GM18861 (cell line): ENCODE results near the gene OR8B4.
"Not testable (repeated sequence)": the region's sequence is repeated elsewhere in the genome, so short reads cannot be mapped to it uniquely, and the experiment has no call there.

Experiments
- ATAC-seq: cut with Tn5 transposase; IDR thresholded peaks from one replicate; pipeline ENCODE4 v1.9.1; 2021; ENCODE audit not compliant: unreplicated experiment

The OR8B4 gene, protein sequence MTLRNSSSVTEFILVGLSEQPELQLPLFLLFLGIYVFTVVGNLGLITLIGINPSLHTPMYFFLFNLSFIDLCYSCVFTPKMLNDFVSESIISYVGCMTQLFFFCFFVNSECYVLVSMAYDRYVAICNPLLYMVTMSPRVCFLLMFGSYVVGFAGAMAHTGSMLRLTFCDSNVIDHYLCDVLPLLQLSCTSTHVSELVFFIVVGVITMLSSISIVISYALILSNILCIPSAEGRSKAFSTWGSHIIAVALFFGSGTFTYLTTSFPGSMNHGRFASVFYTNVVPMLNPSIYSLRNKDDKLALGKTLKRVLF

DNA sequence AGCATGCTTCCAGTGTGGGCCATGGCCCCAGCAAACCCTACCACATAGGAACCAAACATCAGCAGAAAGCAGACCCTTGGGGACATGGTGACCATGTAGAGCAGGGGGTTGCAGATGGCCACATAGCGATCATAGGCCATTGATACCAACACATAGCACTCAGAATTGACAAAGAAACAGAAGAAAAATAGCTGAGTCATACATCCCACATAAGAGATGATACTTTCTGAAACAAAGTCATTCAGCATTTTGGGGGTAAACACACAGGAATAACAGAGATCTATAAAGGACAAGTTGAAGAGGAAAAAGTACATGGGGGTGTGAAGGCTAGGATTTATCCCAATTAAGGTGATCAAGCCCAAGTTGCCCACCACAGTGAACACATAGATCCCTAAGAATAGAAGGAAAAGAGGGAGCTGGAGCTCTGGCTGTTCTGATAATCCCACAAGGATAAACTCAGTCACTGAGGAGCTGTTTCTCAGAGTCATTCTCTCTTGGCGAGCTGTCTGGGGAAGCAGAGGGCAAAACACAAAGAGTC, at the start of gene OR8B4:
Gene OR8B4, minus strand, starts transcription at position 488 of the 538 bp plus-strand sequence. Its CDS starts 0 bp downstream, at position 488.
- no peak for ATAC-seq

DNA sequence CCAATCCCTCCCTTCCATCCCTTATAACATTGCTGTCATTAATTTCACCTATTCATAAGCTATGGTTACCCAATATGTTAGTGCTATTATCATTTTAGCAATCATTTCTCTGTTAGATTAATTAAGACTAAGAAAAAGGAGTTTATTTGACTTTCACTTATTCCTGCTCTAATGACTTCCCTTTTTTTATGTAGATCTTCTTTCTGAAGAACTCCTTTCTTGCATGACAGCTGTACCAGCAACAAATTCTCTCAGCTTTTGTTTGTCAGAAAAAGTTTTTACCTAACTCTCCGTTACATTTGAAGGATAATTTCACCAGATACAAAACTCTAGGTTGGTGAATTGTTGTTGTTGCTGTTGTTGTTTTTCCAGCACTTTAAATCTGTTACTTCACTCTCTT, 49.4 kb upstream of the OR8B4 start:
- ATAC-seq: no peak

DNA sequence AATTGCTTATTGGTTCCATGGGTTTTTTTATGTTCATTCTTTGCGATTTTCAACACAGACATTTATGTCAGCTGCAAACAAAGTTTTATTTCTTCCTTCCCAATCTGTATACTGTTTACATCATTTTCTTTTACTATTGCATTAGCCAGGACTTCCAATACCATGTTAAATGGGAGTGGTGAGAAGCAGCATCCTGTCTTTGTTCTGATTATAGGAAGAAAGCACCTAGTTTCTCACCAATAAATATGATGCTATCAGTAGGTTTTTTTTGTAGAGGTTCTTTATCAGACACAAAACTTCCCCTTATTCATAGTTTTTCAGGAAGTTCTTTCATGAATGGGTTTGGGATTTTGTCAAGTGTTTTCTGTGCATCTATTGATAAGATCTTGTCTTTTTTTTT, 48.8 kb upstream of the OR8B4 start:
- ATAC-seq: no peak

DNA sequence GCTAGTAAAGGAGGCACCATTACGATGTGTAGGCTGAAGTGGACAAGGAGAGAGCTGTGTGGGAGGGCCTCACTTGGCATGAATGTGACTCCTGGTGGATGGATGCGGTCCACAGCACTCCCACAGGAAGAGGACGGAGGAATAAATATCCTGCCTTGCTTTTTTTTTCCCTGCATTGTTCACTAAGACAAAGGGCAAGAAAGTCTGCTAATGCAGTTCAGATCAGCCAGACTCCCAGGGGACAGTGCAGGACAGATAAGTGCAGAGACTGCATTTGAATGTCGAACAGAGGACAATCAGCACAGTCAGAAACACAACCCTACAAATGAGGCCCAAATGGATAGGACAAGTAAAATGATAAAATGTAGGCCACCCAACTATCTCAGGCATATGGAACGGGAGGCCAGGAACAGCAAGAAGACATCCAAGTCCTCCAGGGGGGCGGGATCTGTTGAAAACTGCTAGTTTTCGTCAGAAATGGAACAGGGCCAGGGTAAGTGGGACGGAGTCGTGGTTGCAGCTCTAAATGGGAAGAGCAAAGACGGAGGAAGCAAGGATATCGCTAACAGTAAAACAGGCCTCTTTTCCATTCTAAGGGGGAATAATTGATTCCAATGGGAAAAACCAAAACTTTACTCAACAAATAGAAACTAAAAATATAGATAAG, 46.0 kb upstream of the OR8B4 start:
- no peak for ATAC-seq

DNA sequence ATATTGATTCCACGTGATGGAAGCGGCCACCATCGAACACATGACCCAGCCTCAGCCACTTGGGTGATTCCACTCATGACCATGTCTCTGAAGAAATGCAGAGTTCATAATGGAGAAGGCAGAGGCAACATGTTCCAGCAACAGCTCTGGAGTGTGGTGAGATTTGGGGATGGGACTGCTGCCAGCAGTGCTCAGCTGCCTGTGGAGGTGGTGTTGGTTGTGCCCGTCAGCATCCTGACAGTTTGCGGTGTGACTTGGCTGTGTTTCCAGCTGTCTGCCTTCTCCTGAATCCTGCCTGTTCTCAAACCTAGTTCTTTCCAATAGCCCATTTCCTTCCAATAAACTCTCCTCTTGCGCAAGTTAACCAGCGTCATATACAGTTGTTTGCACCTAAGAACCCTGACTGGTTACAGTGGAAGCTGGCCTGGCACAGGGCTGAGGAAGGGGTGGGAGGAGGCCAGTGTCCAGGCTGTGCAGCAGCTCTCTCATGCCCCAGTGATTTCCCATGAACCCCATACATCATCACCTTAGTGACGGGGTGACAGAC, 42.8 kb upstream of the OR8B4 start:
- no peak for ATAC-seq

DNA sequence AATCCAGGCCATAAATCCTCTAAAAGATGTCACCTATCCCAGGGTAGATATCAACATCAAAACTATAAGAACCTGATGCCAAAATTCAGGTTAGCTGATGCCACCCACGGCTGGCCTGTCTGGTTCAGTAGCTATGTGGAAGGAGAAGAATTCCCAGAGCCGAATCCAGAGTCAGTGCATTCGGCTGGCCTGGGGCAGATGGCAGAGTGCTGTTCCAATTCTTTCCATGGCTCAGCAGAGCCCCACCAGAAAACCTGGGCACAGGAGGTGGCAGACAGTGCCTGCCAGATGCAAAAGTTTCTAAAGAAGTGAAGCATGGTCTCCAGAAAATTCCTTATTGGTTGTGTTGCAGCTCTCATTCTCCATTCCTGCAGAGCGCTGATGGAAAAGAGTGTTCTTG, 40.7 kb upstream of the OR8B4 start:
- no peak for ATAC-seq

DNA sequence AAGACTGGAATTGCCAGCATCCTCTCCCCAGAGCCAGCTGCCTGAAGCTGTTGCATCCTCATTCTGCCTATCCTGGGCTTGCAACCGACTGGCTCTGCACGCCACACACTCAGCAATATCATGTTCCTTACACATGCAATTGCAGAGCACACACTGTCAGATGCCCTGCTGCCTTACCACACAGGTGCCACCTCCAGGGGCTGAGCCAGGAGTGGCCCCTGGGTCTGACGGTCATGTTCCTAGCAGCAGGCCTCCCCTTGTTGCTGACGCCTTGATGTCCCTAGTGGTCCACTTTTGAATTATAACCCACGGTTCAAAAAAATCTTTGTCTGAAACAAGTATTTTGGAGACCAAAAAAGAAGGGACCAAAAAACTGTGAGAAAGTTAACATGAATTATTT, 39.3 kb upstream of the OR8B4 start:
- ATAC-seq: no peak

DNA sequence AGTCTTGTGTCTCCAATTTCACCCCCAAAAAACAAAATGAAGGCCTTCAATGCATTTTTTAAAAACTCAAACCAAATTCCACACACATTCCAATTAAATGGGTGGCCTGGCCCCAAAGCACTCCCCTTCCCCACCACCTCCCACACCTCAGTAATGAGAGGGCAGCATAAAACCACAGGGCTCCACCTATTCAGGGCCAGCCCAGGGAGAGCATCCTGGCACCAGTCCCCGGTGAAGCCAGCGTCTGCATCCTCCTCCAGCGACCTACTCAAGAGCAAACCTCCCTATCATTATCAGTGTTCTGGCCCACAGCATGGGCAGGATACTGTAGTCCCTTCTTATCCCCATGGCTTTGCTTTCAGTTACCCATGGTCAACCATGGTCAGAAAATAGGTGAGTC, 38.7 kb upstream of the OR8B4 start:
- no peak for ATAC-seq

DNA sequence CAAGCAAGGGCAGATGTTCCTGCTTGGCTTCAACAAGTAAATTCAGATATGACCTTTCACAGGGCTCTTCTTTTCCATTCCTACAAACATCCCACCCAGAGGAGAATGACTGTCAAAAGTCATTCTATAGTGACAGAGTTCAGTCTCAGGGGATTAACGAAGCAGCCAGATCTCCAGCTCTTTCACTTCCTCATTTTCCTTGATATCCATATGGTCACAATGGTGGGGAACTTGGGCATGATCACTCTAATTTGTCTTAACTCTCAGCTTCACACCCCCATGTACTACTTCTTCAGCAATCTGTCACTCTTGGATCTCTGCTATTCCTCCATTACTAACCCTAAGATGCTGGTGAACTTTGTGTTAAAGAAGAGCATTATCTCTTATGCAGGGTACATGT, 35.8 kb upstream of the OR8B4 start:
- no peak for ATAC-seq

DNA sequence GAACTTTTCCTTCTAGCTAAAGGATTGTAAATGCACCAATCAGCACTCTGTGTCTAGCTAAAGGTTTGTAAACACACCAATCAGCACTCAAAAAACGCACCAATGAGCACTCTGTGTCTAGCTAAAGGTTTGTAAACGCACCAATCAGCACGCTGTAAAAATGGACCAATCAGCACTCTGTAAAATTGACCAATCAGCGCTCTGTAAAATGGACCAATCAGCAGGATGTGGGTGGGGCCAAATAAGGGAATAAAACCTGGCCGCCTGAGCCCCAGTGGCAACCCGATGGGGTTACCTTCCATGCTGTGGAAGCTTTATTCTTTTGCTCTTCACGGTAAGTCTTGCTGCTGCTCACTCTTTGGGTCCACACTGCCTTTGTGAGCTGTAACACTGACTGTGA, 34.7 kb upstream of the OR8B4 start:
- not testable (repeated sequence) for ATAC-seq

DNA sequence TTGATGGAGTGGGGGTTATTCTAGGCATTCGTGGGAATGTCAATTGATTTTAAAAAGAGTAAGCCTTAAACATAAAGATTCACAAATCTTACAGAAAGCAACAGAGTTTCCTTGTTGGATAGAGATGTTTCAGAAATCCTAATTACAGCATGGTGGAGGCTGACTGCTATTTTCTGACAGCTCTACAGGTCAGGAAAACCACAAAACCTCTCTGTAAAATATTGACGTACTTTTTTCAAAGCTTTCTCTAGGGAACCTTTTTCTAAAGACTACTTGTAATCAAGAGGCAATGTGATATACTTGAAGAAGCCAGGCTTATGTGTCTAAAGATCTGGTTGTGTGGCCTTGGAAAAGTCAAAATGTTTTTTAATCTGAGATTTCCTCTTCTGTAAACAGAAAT, 29.9 kb upstream of the OR8B4 start:
- ATAC-seq: peak; percentile 72

DNA sequence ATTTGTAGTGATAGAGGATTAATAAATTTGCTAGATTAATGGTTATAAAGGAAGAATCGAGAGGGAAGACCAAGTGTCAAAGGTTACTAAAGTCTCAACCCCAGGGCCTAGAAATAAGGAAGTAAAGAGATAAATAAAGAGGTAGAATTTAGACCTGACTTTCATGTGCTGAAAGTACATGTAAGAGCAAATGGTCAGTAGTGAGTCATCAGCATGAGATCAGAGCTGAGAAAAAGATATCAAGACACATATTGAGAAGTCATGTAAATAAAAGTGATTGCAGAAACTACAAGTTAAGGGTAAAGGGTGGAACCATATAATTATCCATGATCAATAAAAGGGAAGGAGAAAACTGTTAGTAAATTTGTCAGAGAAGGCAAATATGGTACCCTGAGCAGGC, 22.2 kb upstream of the OR8B4 start:
- ATAC-seq: no peak

DNA sequence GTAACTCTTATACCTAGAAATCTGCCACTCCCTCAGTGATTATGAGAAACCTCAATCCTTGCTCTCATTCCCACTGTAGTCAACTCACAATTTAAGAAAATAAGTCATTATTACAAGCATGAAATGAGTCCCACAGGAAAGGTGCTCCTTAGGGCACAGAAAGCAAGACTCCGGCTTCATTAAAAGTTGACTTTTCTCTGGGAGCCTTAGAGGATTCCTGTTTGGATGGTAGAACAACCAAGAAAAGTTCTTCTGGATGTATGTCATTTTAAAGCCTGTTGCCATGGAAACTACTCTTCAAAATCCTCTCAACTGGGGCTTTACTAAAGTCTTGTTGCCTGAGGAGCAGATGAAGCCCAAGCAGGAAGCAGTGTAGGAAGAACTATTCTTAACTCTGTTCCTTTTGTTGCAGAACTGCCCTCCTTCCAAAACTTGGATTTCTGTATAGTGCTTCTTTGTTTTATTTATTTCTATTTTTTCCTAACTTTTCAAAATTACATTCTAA, 21.0 kb upstream of the OR8B4 start, which contains the start of gene OR8B8:
Gene OR8B8, minus strand, starts transcription at position 51 of the 505 bp plus-strand sequence. CDS start 4,611 bp downstream, outside the sequence.
- ATAC-seq: no peak

DNA sequence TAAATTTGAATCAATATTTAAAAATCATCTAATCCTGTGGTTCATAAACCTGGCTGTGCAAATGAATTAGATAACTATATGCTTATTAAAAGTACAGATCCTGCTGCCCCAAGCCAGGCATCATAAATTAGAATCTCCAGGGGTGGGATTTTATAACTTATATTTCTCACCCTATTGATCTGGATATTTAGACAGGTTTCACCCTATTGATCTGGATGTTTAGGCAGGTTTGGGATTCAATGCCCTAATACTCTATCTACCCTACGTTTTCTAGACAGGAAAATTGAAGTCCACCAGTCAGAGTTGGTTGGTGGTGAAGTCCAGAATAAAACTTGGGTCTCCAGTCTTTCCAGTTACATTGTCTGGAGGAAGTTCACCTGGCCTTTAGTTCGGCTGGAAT, 18.2 kb upstream of the OR8B4 start:
- ATAC-seq: no peak

DNA sequence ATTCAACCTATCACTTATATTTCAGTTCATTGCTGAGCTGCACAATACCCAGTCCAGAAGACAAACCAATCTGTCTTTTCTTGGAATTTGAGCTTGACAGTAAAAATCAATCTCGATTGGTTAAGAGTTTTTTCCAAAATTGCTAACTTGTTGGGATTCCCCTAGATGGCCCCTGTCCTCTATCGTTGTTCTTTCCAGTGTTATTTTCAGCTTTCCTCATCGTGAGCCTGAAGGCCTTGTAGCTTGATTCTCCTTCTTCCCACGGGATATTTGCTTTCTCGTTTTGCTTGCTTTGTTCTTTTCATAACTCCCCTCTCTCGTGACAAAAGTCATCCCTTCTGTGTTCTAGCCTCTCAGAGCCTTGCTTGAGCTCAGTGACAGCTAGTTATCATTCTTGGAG, 17.8 kb upstream of the OR8B4 start:
- ATAC-seq: no peak

DNA sequence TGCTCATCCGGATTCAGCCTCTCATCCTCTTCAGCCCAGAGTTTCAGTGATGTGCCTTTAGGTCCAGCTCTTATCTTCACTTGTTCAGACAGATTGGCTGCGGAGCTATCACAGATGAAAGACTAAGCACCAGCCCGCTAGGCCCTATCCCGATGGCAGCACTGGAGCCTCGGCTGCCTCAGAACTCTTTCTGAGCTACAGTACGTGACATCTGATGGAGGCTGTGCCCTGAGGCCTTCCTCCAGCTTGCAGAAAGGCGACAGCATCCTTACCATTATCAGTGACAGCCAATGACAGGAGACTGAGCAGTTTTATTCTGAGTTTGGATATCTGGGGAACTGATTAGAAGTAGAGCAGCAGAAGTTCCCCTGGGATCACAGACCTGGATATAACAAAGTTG, 16.8 kb upstream of the OR8B4 start:
- ATAC-seq: no peak

DNA sequence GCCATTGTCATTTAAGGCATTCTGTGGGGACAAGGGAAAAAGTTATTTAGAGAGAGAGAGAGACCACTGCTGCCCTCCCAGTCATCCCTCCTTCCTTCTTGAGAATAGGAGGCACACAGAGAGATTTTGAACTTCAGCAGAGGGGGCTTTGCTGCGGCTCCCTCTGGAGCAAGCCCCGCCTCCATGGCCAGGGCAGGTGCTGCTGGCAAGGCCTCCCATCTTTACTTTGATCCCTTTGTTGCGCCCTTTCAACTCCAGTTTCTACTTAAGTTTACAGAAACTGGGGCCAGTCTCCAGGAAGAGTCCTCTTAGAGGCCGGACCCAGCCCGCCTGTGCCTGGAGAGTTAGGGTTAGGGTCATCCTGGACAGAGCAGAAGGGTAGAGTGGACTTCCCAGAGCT, 16.4 kb upstream of the OR8B4 start:
- ATAC-seq: no peak

DNA sequence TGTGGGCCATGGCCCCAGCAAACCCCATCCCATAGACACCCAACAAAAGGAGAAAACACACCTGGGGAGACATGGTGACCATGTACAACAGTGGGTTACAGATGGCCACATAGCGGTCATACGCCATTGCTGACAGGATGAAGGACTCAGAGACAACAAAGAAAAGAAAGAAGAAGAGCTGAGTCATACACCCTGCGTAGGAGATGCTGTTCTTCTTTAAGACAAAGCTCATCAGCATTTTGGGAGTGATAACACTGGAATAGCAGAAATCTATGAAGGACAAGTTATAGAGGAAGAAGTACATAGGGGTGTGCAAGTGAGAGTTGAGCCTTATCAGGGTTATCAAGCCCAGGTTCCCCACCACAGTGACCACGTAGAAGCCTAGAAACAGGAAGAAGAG, 15.9 kb upstream of the OR8B4 start:
- no peak for ATAC-seq

DNA sequence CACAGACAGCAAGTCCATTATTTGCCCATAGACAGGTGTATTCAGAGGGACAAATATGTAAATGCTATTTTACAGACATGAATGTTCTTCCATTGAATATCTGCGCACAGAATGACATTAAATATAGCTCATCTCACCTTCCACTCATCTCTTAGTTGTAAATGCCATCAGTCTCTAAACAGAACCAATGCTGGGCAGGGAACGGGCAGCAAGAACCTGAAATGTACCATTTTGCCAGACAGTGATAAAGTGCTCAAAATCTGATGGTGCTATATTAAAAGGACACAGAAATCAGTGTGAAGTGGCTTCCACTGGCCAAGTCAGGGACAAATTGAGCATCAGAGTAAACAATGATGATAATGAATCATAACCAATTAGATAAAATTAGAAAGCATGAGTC, 10.0 kb upstream of the OR8B4 start:
- no peak for ATAC-seq

DNA sequence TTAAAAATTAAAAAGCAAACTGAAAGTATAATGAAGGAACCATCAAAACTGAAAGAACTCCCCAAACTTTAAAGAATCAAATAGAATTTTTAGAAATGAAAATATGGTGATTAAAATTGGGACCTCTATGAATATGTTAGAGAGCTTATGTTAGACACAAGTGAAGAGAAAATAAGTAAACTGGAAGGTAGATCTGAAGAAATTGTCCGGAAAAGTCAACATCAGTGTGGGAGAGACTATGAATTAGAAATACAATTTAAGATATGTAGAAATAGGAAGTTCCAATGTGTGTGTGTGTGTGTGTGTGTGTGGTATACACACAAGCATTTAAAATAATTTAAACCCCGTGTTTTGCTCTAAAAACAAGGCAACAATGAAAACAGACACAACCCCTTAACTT, 4.9 kb upstream of the OR8B4 start:
- ATAC-seq: no peak

DNA sequence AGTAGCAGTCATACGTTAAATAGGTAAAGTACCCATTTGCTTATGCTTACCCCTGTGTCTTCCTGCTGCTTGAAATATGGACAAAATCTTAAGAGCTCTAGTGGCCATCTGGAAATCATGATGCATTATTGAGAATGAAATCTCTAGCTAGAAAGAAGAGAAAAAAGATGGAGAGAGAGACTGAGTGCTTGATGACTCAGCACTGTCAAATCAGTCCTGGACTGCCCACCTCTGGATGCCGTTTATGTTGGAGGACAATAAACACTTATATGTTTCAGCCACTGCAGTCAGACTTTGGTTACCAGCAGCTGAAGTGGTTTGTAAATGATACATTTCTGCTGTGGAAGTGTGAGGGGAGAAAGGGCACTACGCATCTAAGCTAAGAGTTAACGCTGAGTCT, 3.6 kb downstream of the OR8B4 start:
- ATAC-seq: no peak

DNA sequence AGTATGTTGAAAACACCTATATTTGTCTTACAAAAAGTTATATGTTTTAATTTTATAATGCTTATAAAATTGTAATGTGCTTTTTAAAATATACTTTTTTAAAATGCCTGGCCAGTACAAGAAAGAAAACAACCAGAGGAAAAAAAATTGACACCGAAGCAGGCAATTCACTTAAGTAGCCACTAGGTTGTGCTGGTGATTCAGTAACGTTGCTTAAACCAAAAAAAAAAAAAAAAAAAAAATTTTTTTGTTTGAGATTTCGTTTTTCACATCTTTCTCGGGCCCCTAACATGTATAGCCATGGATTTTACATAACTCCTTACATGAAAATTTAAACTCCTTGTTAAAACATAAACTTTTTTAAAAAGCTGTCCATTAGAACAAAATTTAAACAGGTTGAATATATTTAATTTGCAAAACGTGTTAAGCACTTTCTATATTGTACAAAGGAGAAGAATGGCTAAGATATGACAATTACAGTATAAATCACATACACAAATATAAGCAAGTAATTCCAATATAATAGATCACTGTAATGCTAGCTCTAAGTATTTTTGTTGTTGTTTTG, 9.2 kb downstream of the OR8B4 start:
- ATAC-seq: no peak
